Lower lobe of right lung (tissue), 2 donors: ENCODE results near the gene INTS1. TPM values are rescaled to one million over a fixed set of nuclear protein-coding genes. Genes with fewer than 3 reads are reported as not detected.

Source experiments
- ATAC-seq, 2 donors: fragments of 200-7000 bp; cut with Tn5 transposase; one replicate each; pipeline ENCODE4 v1.9.1; 2020 to 2022; ENCODE audit warnings: mild to moderate bottlenecking in 2 of 2, moderate library complexity in 2 of 2
- DNase-seq: peaks from one replicate; pipeline ENCODE4 v3.0.0-alpha.2; 2020
- H3K27ac ChIP-seq: fragments of 200-600 bp; one replicate; pipeline ENCODE4 v1.8.0; 2022
- H3K27me3 ChIP-seq: fragments of 200-600 bp; one replicate; pipeline ENCODE4 v1.8.0; 2022; ENCODE audit warnings: low read depth
- H3K36me3 ChIP-seq: fragments of 200-600 bp; one replicate; pipeline ENCODE4 v1.8.0; 2022; ENCODE audit warnings: mild to moderate bottlenecking
- H3K4me1 ChIP-seq: fragments of 200-600 bp; one replicate; pipeline ENCODE4 v1.8.0; 2022
- H3K4me3 ChIP-seq: fragments of 200-600 bp; one replicate; pipeline ENCODE4 v1.8.0; 2022; ENCODE audit warnings: mild to moderate bottlenecking
- H3K9me3 ChIP-seq: fragments of 200-600 bp; one replicate; pipeline ENCODE4 v1.8.0; 2022
- CTCF ChIP-seq: fragments of 200-600 bp; IDR thresholded peaks from one replicate; pipeline ENCODE4 v1.8.0; 2022; ENCODE audit warnings: antibody characterized with exemption, mild to moderate bottlenecking
- intact Hi-C: fragments of 100-400 bp; cut with DNase I; formaldehyde crosslinking; loops from one replicate; pipeline ENCODE4 v1.11.0; 2022
- total RNA-seq: library from RNA; stranded (reverse); fragmentation: NEBNext Ultra II Directional; extraction: Animal tissue kit (Norgen Biotek cat#: 25700); gene quantifications from one replicate; pipeline ENCODE4 v1.2.1, GENCODE V29; 2021
- donor health status: DM: no; HTN: yes; CAD: no; lungs with severe emphysema.

Gene INTS1
- total RNA-seq, 1 donor from 2014 or later = 50.8 TPM

GRCh38 chr7:1496531-1497292 is 7.5 kb downstream of the INTS1 start:
- Histone ChIP-seq H3K27ac (no peak overlapping the region), H3K4me3 (no peak overlapping the region), H3K9me3 (no peaks in the 10 kb centered on the region), H3K36me3 (peaks cover 96% of the 10 kb centered on the region), H3K4me1 (peaks cover 3% of the 10 kb centered on the region), H3K27me3 (no peaks in the 10 kb centered on the region)
- no peak for ATAC-seq
- TF ChIP-seq CTCF = no peak
- DNase-seq = no peak
- intact Hi-C loops = no loop called here

GRCh38 chr7:1495564-1496242 is 8.5 kb downstream of the INTS1 start:
- Histone ChIP-seq H3K27ac (no peak overlapping the region), H3K27me3 (no peaks in the 10 kb centered on the region), H3K4me1 (no peaks in the 10 kb centered on the region), H3K4me3 (no peak overlapping the region), H3K36me3 (peaks cover 96% of the 10 kb centered on the region), H3K9me3 (no peaks in the 10 kb centered on the region)
- DNase-seq (no peak), ATAC-seq (no peak)
- intact Hi-C loops = no loop called here
- no peak for TF ChIP-seq CTCF

- DNase-seq = no peak
- Histone ChIP-seq H3K36me3 (peaks cover 96% of the 10 kb centered on the region), H3K9me3 (no peaks in the 10 kb centered on the region), H3K4me1 (no peaks in the 10 kb centered on the region), H3K27me3 (no peaks in the 10 kb centered on the region), H3K4me3 (no peak overlapping the region), H3K27ac (no peak overlapping the region)
- no peak for TF ChIP-seq CTCF
- intact Hi-C loops = no loop called here
- no peak for ATAC-seq
Measured at GRCh38 chr7:1494866-1495563, 9.2 kb downstream of the INTS1 start.

GRCh38 chr7:1494447-1494846 is 9.7 kb downstream of the INTS1 start:
- TF ChIP-seq CTCF = no peak
- Histone ChIP-seq H3K27me3 (no peaks in the 10 kb centered on the region), H3K4me1 (no peaks in the 10 kb centered on the region), H3K36me3 (peaks cover 96% of the 10 kb centered on the region), H3K9me3 (no peaks in the 10 kb centered on the region), H3K27ac (no peak overlapping the region), H3K4me3 (no peak overlapping the region)
- ATAC-seq (no peak), DNase-seq (no peak)
- intact Hi-C loops = no loop called here

GRCh38 chr7:1493571-1493970 is 10.6 kb downstream of the INTS1 start:
- intact Hi-C loops = no loop called here
- DNase-seq (no peak), ATAC-seq (no peak)
- Histone ChIP-seq H3K27ac (no peak overlapping the region), H3K36me3 (peaks cover 96% of the 10 kb centered on the region), H3K27me3 (no peaks in the 10 kb centered on the region), H3K4me3 (no peak overlapping the region), H3K9me3 (no peaks in the 10 kb centered on the region), H3K4me1 (no peaks in the 10 kb centered on the region)
- TF ChIP-seq CTCF = no peak
